Osteoblast (primary cell): ENCODE results near the gene FFAR3. TPM values are rescaled to one million over a fixed set of nuclear protein-coding genes. Genes with fewer than 3 reads are reported as not detected.

ENCODE experiments used
- DNase-seq: peaks from one replicate; pipeline ENCODE4 v3.0.0; 2011; ENCODE audit warnings: low spot score, mixed read lengths; ENCODE audit not compliant: insufficient read length; ENCODE audit errors: missing footprints
- H2AFZ ChIP-seq: 2 replicates; pipeline ENCODE4 v1.6.0; 2011; ENCODE audit warnings: mild to moderate bottlenecking, low read length
- H3K27ac ChIP-seq: 2 replicates; pipeline ENCODE4 v1.5.1; 2011; ENCODE audit warnings: mild to moderate bottlenecking, low read depth, low read length, moderate library complexity
- H3K27me3 ChIP-seq: 2 replicates; pipeline ENCODE4 v1.6.0; 2012; ENCODE audit warnings: mild to moderate bottlenecking, control low read depth, inconsistent platforms, low read length, moderate library complexity; ENCODE audit not compliant: insufficient read depth
- H3K36me3 ChIP-seq: 2 replicates; pipeline ENCODE4 v1.5.1; 2011; ENCODE audit warnings: mild to moderate bottlenecking, low read length, control low read depth, moderate library complexity; ENCODE audit not compliant: insufficient read depth
- H3K4me1 ChIP-seq: 2 replicates; pipeline ENCODE4 v1.5.1; 2011; ENCODE audit warnings: mild to moderate bottlenecking, low read length, control low read depth, moderate library complexity; ENCODE audit not compliant: insufficient read depth
- H3K4me2 ChIP-seq: 2 replicates; pipeline ENCODE4 v1.6.0; 2011; ENCODE audit warnings: mild to moderate bottlenecking, low read length; ENCODE audit not compliant: insufficient read depth
- H3K4me3 ChIP-seq: fragments of 200-600 bp; sonication (generic); 3 replicates; pipeline ENCODE4 v1.5.1; 2012; ENCODE audit warnings: mild to moderate bottlenecking, low read length, inconsistent platforms; ENCODE audit not compliant: insufficient read depth
- H3K79me2 ChIP-seq: 2 replicates; pipeline ENCODE4 v1.6.0; 2012; ENCODE audit warnings: mild to moderate bottlenecking, low read length, control low read depth, inconsistent platforms; ENCODE audit not compliant: insufficient read depth
- H3K9me3 ChIP-seq: 2 replicates; pipeline ENCODE4 v1.5.1; 2011; ENCODE audit warnings: low read depth, low read length, control low read depth
- H4K20me1 ChIP-seq: 2 replicates; pipeline ENCODE4 v1.6.0; 2012; ENCODE audit warnings: mild to moderate bottlenecking, low read length, control low read depth; ENCODE audit not compliant: insufficient read depth
- total RNA-seq: library from RNA; depleted of rRNA; stranded (reverse); fragments of >200 nt; gene quantifications from 2 replicates; pipeline ENCODE4 v1.2.3, GENCODE V29; 2012
- TF ChIP-seq, protein P1 (sequence below): IDR thresholded peaks from 2 replicates; pipeline ENCODE4 v1.5.1; 2011; ENCODE audit warnings: mild to moderate bottlenecking, low read depth, low read length, moderate library complexity; ENCODE audit errors: extremely low read depth

The FFAR3 gene
- total RNA-seq, 1 donor: not detected

DNA sequence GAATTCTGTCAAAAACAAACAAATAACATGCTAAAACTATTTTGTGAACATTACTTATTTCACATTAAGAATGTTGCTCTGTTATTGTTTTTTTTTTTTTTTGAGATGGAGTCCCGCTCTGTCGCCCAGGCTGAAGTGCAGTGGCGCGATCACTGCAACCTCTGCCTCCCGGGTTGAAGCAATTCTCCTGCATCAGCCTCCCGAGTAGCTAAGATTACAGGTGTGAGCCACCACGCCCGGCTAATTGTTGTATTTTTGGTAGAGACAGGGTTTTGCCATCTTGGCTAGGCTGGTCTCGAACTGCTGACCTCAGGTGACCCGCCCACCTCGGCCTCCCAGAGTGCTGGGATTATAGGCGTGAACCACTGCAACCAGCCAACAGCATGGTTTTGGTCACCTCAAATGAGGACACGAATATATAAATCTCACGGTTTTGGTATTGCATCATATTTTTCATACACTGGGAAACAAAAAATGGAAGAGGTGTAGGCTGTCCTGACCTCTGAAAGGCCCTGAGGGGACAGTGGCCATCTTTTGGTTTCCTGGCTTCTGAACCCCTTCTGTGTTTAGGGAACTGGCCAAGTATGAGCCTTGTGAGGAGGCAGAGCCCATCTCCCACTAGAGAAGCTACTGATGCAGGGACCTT is 38.1 kb downstream of the FFAR3 start:
- H3K9me3 ChIP-seq: no peaks in the 10 kb centered on the region
- H3K27me3 ChIP-seq: no peaks in the 10 kb centered on the region
- no peaks in the 10 kb centered on the region for H4K20me1 ChIP-seq
- no peak overlapping the region for H3K4me2 ChIP-seq
- H3K36me3 ChIP-seq: no peaks in the 10 kb centered on the region
- no peak overlapping the region for H3K4me3 ChIP-seq
- H3K27ac ChIP-seq: no peak overlapping the region
- no peak overlapping the region for H2AFZ ChIP-seq
- DNase-seq: no peak
- H3K4me1 ChIP-seq: no peaks in the 10 kb centered on the region
- TF ChIP-seq, protein P1, sequence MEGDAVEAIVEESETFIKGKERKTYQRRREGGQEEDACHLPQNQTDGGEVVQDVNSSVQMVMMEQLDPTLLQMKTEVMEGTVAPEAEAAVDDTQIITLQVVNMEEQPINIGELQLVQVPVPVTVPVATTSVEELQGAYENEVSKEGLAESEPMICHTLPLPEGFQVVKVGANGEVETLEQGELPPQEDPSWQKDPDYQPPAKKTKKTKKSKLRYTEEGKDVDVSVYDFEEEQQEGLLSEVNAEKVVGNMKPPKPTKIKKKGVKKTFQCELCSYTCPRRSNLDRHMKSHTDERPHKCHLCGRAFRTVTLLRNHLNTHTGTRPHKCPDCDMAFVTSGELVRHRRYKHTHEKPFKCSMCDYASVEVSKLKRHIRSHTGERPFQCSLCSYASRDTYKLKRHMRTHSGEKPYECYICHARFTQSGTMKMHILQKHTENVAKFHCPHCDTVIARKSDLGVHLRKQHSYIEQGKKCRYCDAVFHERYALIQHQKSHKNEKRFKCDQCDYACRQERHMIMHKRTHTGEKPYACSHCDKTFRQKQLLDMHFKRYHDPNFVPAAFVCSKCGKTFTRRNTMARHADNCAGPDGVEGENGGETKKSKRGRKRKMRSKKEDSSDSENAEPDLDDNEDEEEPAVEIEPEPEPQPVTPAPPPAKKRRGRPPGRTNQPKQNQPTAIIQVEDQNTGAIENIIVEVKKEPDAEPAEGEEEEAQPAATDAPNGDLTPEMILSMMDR: no peak
- H3K79me2 ChIP-seq: no peaks in the 10 kb centered on the region

DNA sequence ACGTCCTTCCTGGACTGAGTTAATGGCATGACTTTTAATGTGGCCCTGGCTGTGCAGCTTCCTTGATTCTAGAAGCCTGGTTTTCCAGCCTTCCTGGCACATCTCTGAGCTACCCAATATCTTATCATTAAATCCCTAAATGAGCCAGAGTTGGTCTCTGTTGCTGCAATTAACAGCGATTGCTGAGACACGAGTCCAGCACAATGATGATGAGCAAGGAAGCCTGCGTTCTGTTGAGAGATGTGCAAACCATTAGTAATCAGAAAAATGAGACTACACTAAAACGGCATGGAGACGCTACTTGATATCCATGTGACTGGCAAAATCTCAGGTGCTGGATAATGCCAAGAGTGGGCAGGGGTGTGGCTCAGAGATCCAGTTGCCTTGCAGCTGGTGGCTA is 38.8 kb downstream of the FFAR3 start:
- H3K79me2 ChIP-seq: no peaks in the 10 kb centered on the region
- no peak overlapping the region for H3K4me2 ChIP-seq
- no peaks in the 10 kb centered on the region for H3K4me1 ChIP-seq
- no peak for DNase-seq
- H3K36me3 ChIP-seq: no peaks in the 10 kb centered on the region
- no peaks in the 10 kb centered on the region for H3K27me3 ChIP-seq
- no peaks in the 10 kb centered on the region for H3K9me3 ChIP-seq
- no peak overlapping the region for H2AFZ ChIP-seq
- no peak overlapping the region for H3K4me3 ChIP-seq
- TF ChIP-seq, protein P1: no peak
- H3K27ac ChIP-seq: no peak overlapping the region
- H4K20me1 ChIP-seq: no peaks in the 10 kb centered on the region

DNA sequence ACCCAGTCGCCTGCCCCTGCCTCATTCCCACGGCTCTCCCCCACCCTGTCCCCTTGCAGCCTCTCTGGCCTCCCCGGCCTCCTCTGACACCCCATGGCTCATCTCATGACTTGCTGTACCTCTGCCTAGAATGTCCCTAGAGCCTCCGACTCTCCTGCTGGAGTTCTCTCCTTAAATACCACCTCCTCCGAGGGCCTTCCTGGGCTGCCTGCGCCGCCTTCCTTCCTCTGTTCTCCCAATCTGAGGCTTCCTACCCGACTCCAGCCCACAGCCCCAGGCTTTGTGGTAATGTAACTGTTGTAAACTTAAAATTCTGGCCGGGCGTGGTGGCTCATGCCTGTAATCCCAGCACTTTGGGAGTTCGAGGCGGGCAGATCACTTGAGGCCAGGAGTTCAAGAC is 40.3 kb downstream of the FFAR3 start:
- DNase-seq: no peak
- Histone ChIP-seq H3K4me1 (no peaks in the 10 kb centered on the region), H3K9me3 (no peaks in the 10 kb centered on the region), H3K79me2 (no peaks in the 10 kb centered on the region), H3K4me2 (no peak overlapping the region), H2AFZ (no peak overlapping the region), H3K27me3 (no peaks in the 10 kb centered on the region), H3K36me3 (no peaks in the 10 kb centered on the region), H4K20me1 (no peaks in the 10 kb centered on the region), H3K4me3 (no peak overlapping the region), H3K27ac (no peak overlapping the region)
- TF ChIP-seq, protein P1: no peak

DNA sequence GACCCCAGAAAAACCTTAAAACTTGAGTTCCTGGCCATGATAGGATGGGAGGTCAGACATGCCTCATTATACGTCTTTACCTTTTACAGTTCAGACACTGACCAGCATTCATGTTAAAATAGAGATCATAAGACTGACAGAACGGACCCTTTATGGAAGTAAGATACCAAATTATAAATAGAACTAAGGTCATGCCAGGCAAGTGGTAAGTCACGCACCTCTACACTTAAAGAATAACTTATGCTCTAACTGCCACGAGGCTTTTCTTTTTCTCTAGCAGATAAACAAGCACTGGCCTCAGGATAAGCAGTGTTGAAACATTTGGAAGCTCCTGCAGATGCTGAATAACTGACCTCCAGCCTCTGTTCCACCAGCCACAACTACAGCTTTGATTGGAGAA is 41.0 kb downstream of the FFAR3 start:
- DNase-seq: no peak
- Histone ChIP-seq H3K27me3 (no peaks in the 10 kb centered on the region), H4K20me1 (no peaks in the 10 kb centered on the region), H3K79me2 (no peaks in the 10 kb centered on the region), H3K9me3 (no peaks in the 10 kb centered on the region), H3K36me3 (no peaks in the 10 kb centered on the region), H3K4me3 (no peak overlapping the region), H3K4me2 (no peak overlapping the region), H3K4me1 (no peaks in the 10 kb centered on the region), H3K27ac (no peak overlapping the region), H2AFZ (no peak overlapping the region)
- TF ChIP-seq, protein P1: no peak
